ENCODE data around the gene SAMD3. TPM values are rescaled to one million over a fixed set of nuclear protein-coding genes. Genes with fewer than 3 reads are reported as not detected.

The SAMD3 gene
- total and polyA plus RNA-seq, 2 experiments from 2014 or later, result 3.8 to 4.9 TPM

GRCh38 chr6:130245267-130245666 is 22.5 kb upstream of the SAMD3 start:
- no peak for DNase-seq (ENCODE audit: low spot score)
- H3K27me3 ChIP-seq (ENCODE audit: insufficient read depth), result no peaks in the 10 kb centered on the region
- H3K4me3 ChIP-seq, result no peak overlapping the region

GRCh38 chr6:130244728-130245127 is 22.0 kb upstream of the SAMD3 start:
- Mint-ChIP-seq H3K4me1 (peaks cover under 1% of the 10 kb centered on the region; the same call in 2 of the 3 replicates), H3K4me3 (no peak overlapping the region), H3K27me3 (ENCODE audit: insufficient read depth, low read depth, poor library complexity) (no peaks in the 10 kb centered on the region), H3K27ac (no peak overlapping the region), H3K36me3 (ENCODE audit: low read depth) (no peaks in the 10 kb centered on the region), H3K9me3 (no peaks in the 10 kb centered on the region)
- Histone ChIP-seq H4K20me1 (replicated peaks; ENCODE audit: insufficient read depth) (no peaks in the 10 kb centered on the region), H3K9me2 (ENCODE audit: insufficient read depth) (peaks cover 2% of the 10 kb centered on the region; the same call in 1 of the 2 replicates), H3K27ac (ENCODE audit: low read depth) (no peak overlapping the region), H3K79me2 (replicated peaks; ENCODE audit: insufficient read depth) (no peaks in the 10 kb centered on the region), H3F3A (replicated peaks; ENCODE audit: low read depth) (no peaks in the 10 kb centered on the region), H3K4me1 (ENCODE audit: insufficient read depth) (0 out of 2 replicates have a peak, but pooled peaks cover 3% of the 10 kb centered on the region), H3K27me3 (ENCODE audit: insufficient read depth) (no peaks in the 10 kb centered on the region), H3K36me3 (ENCODE audit: insufficient read depth) (no peaks in the 10 kb centered on the region), H3K4me3 (no peak overlapping the region), H2AFZ (no peak overlapping the region), H3K4me2 (no peak overlapping the region)
- no peak for TF ChIP-seq EZH2phosphoT487 (IDR thresholded peaks at IDR 0.05; ENCODE audit: unreplicated experiment)
- TF ChIP-seq NANOG (IDR thresholded peaks at IDR 0.05; ENCODE audit: borderline replicate concordance), result no peak
- TF ChIP-seq ZNF114 (CRISPR knock-in tag; IDR thresholded peaks at IDR 0.05), result no peak
- DNase-seq (ENCODE audit: low spot score) (no peak), ATAC-seq (no peak)

More at GRCh38 chr6:130245267-130245666, 22.5 kb upstream of the SAMD3 start:
- Mint-ChIP-seq H3K4me3 (no peak overlapping the region), H3K27ac (no peak overlapping the region), H3K36me3 (ENCODE audit: low read depth) (no peaks in the 10 kb centered on the region), H3K9me3 (no peaks in the 10 kb centered on the region), H3K27me3 (ENCODE audit: insufficient read depth, low read depth, poor library complexity) (no peaks in the 10 kb centered on the region), H3K4me1 (no peaks in the 10 kb centered on the region)
- H3K36me3 ChIP-seq (ENCODE audit: insufficient read depth), result no peaks in the 10 kb centered on the region
- H3K4me1 ChIP-seq (ENCODE audit: insufficient read depth), result no peaks in the 10 kb centered on the region
- H3K9me2 ChIP-seq (ENCODE audit: insufficient read depth), result 0 out of 2 replicates have a peak, but pooled peaks cover 2% of the 10 kb centered on the region
- ATAC-seq, result no peak
- no peak for TF ChIP-seq STAT1 (IDR thresholded peaks at IDR 0.05; ENCODE audit: unreplicated experiment)
- no peak for TF ChIP-seq NANOG (IDR thresholded peaks at IDR 0.05; ENCODE audit: borderline replicate concordance)
- no peak for TF ChIP-seq REST (IDR thresholded peaks at IDR 0.05; ENCODE audit: unreplicated experiment)
- no peaks in the 10 kb centered on the region for H3K79me2 ChIP-seq (replicated peaks; ENCODE audit: insufficient read depth)
- no peak overlapping the region for H3K4me2 ChIP-seq
- H3K27ac ChIP-seq (ENCODE audit: low read depth), result no peak overlapping the region
- no peak overlapping the region for H2AFZ ChIP-seq
- H4K20me1 ChIP-seq (replicated peaks; ENCODE audit: insufficient read depth), result no peaks in the 10 kb centered on the region
- H3F3A ChIP-seq (replicated peaks; ENCODE audit: low read depth), result no peaks in the 10 kb centered on the region

GRCh38 chr6:130240232-130240631 is 17.5 kb upstream of the SAMD3 start:
- Histone ChIP-seq H3K27me3 (ENCODE audit: insufficient read depth) (no peaks in the 10 kb centered on the region), H3K36me3 (ENCODE audit: insufficient read depth) (no peaks in the 10 kb centered on the region), H3K4me3 (no peak overlapping the region), H3K4me2 (no peak overlapping the region), H4K20me1 (replicated peaks; ENCODE audit: insufficient read depth) (no peaks in the 10 kb centered on the region), H2AFZ (no peak overlapping the region), H3K27ac (ENCODE audit: low read depth) (no peak overlapping the region), H3F3A (replicated peaks; ENCODE audit: low read depth) (no peaks in the 10 kb centered on the region), H3K79me2 (replicated peaks; ENCODE audit: insufficient read depth) (no peaks in the 10 kb centered on the region), H3K9me2 (ENCODE audit: insufficient read depth) (peaks cover 5% of the 10 kb centered on the region), H3K4me1 (ENCODE audit: insufficient read depth) (0 out of 2 replicates have a peak, but pooled peaks cover 4% of the 10 kb centered on the region)
- TF ChIP-seq POLR2AphosphoS5 (IDR thresholded peaks at IDR 0.05; ENCODE audit: low read depth), result no peak
- ATAC-seq (no peak), DNase-seq (ENCODE audit: low spot score) (no peak)
- no peaks in the 10 kb centered on the region for H3K9me3 Mint-ChIP-seq
- no peaks in the 10 kb centered on the region for H3K36me3 Mint-ChIP-seq (ENCODE audit: low read depth)
- H3K4me1 Mint-ChIP-seq, result peaks cover 3% of the 10 kb centered on the region; the same call in 2 of the 3 replicates
- no peak overlapping the region for H3K4me3 Mint-ChIP-seq
- H3K27me3 Mint-ChIP-seq (ENCODE audit: insufficient read depth, low read depth, poor library complexity), result no peaks in the 10 kb centered on the region
- no peak overlapping the region for H3K27ac Mint-ChIP-seq
